Hepatocyte (in vitro differentiated cells): ENCODE measurements around the gene KCNMA1. TPM values are rescaled to one million over a fixed set of nuclear protein-coding genes. Genes with fewer than 3 reads are reported as not detected.

Source experiments
- DNase-seq: peaks from one replicate; pipeline ENCODE4 v3.0.0-alpha.2; 2016; ENCODE audit warnings: low spot score
- H2AFZ ChIP-seq: fragments of 200-600 bp; sonication (generic); 2 replicates; pipeline ENCODE4 v1.6.0; 2016; ENCODE audit warnings: antibody characterized with exemption, mild to moderate bottlenecking
- H3K27ac ChIP-seq: fragments of 200-600 bp; sonication (generic); 2 replicates; pipeline ENCODE4 v1.5.1; 2016; ENCODE audit warnings: mild to moderate bottlenecking
- H3K27me3 ChIP-seq: fragments of 200-600 bp; sonication (generic); 2 replicates; pipeline ENCODE4 v1.6.1; 2016
- H3K36me3 ChIP-seq: fragments of 200-600 bp; sonication (generic); replicated peaks from 2 replicates; pipeline ENCODE4 v1.5.1; 2016; ENCODE audit warnings: low read depth; ENCODE audit not compliant: insufficient read depth
- H3K4me1 ChIP-seq: fragments of 200-600 bp; sonication (generic); 2 replicates; pipeline ENCODE4 v1.5.1; 2016; ENCODE audit warnings: mild to moderate bottlenecking, moderate library complexity; ENCODE audit not compliant: insufficient read depth
- H3K4me2 ChIP-seq: fragments of 200-600 bp; sonication (generic); 2 replicates; pipeline ENCODE4 v1.6.0; 2016
- H3K4me3 ChIP-seq: fragments of 200-600 bp; sonication (generic); 2 replicates; pipeline ENCODE4 v1.5.1; 2016; ENCODE audit warnings: mild to moderate bottlenecking
- H3K79me2 ChIP-seq: fragments of 200-600 bp; sonication (generic); 2 replicates; pipeline ENCODE4 v1.6.0; 2017; ENCODE audit warnings: mild to moderate bottlenecking
- H3K9me2 ChIP-seq: fragments of 200-600 bp; sonication (generic); replicated peaks from 2 replicates; pipeline ENCODE4 v1.6.0; 2017; ENCODE audit warnings: mild to moderate bottlenecking; ENCODE audit not compliant: insufficient read depth
- H3K9me3 ChIP-seq: fragments of 200-600 bp; sonication (generic); 2 replicates; pipeline ENCODE4 v1.5.1; 2016; ENCODE audit warnings: low read depth, mild to moderate bottlenecking
- H4K20me1 ChIP-seq: fragments of 200-600 bp; sonication (generic); 2 replicates; pipeline ENCODE4 v1.6.0; 2016; ENCODE audit warnings: mild to moderate bottlenecking; ENCODE audit not compliant: insufficient read depth, poor library complexity, severe bottlenecking
- EZH2 ChIP-seq: fragments of 200-600 bp; sonication (generic); IDR thresholded peaks from 2 replicates; pipeline ENCODE4 v1.6.1; 2016; ENCODE audit warnings: antibody characterized with exemption, mild to moderate bottlenecking, borderline replicate concordance
- EZH2phosphoT487 ChIP-seq: fragments of 200-600 bp; sonication (generic); IDR thresholded peaks from one replicate; pipeline ENCODE4 v1.6.1; 2018; ENCODE audit warnings: antibody characterized with exemption, mild to moderate bottlenecking, low read depth, moderate library complexity; ENCODE audit not compliant: unreplicated experiment, severe bottlenecking
- WGBS: methylation state at CpG from one replicate; pipeline ENCODE4 v1.1.6; 2016; ENCODE audit warnings: low lambda C conversion rate; ENCODE audit errors: missing lambda C conversion rate; 5-methylcytosine and 5-hydroxymethylcytosine counted together
- polyA plus RNA-seq: library from polyadenylated mRNA; unstranded; fragments of >200 nt; fragmentation: Nextera tagmentation; extraction: Ambion mirVana; gene quantifications from 2 replicates; pipeline ENCODE4 v1.2.1, GENCODE V29; 2016
- total RNA-seq: library from RNA; depleted of rRNA; stranded (reverse); fragments of >200 nt; gene quantifications from 2 replicates; pipeline ENCODE4 v1.2.3, GENCODE V29; 2014
- TF ChIP-seq, protein P1 (sequence below): fragments of 200-600 bp; sonication (generic); IDR thresholded peaks from 2 replicates; pipeline ENCODE4 v1.5.1; 2016; ENCODE audit warnings: antibody characterized with exemption, mild to moderate bottlenecking; ENCODE audit not compliant: poor library complexity

The KCNMA1 gene
- total and polyA plus RNA-seq, 2 experiments from 2014 or later: 42.6 to 73.3 TPM

DNA sequence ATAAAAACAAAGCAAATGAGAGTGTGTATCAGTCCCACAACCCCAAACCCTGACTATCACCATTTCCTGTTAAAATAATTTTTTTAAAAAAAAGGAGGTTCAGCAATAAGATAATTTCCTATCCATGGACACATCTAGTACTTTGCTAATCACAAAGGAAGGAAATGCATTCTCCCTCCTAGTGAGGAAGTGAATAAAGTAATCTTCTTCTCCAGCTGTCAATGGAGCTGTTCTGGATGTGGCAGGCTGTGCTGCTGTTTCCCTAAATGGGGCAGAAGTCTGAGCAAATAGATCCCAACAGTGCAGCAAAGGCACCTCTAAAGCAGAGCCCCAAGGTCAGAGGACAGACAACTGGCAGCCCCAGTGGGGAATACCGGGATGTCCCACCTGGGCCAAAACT is 540.0 kb downstream of the KCNMA1 start:
- Histone ChIP-seq H3K4me2 (no peak overlapping the region), H3K36me3 (no peaks in the 10 kb centered on the region), H3K9me2 (no peaks in the 10 kb centered on the region), H3K4me3 (no peak overlapping the region), H3K79me2 (no peaks in the 10 kb centered on the region), H2AFZ (no peak overlapping the region), H3K4me1 (no peaks in the 10 kb centered on the region), H4K20me1 (no peaks in the 10 kb centered on the region), H3K9me3 (no peaks in the 10 kb centered on the region), H3K27me3 (no peaks in the 10 kb centered on the region), H3K27ac (no peak overlapping the region)
- TF ChIP-seq, protein P1, sequence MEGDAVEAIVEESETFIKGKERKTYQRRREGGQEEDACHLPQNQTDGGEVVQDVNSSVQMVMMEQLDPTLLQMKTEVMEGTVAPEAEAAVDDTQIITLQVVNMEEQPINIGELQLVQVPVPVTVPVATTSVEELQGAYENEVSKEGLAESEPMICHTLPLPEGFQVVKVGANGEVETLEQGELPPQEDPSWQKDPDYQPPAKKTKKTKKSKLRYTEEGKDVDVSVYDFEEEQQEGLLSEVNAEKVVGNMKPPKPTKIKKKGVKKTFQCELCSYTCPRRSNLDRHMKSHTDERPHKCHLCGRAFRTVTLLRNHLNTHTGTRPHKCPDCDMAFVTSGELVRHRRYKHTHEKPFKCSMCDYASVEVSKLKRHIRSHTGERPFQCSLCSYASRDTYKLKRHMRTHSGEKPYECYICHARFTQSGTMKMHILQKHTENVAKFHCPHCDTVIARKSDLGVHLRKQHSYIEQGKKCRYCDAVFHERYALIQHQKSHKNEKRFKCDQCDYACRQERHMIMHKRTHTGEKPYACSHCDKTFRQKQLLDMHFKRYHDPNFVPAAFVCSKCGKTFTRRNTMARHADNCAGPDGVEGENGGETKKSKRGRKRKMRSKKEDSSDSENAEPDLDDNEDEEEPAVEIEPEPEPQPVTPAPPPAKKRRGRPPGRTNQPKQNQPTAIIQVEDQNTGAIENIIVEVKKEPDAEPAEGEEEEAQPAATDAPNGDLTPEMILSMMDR: no peak
- TF ChIP-seq EZH2 (no peak), EZH2phosphoT487 (no peak)
- WGBS: 94% methylated on average over 1 of the region's 1 CpG
- no peak for DNase-seq

GRCh38 chr10:77093126-77093525 is 544.5 kb downstream of the KCNMA1 start:
- peaks cover 3% of the 10 kb centered on the region for H3K27me3 ChIP-seq
- no peak for DNase-seq
- no peak overlapping the region for H3K4me2 ChIP-seq
- no peaks in the 10 kb centered on the region for H3K36me3 ChIP-seq
- no peaks in the 10 kb centered on the region for H3K9me3 ChIP-seq
- H2AFZ ChIP-seq: no peak overlapping the region
- no peak overlapping the region for H3K27ac ChIP-seq
- WGBS: 73% methylated on average over 2 of the region's 2 CpGs
- H3K79me2 ChIP-seq: no peaks in the 10 kb centered on the region
- no peaks in the 10 kb centered on the region for H3K9me2 ChIP-seq
- H3K4me3 ChIP-seq: no peak overlapping the region
- no peaks in the 10 kb centered on the region for H3K4me1 ChIP-seq
- TF ChIP-seq EZH2 (no peak), EZH2phosphoT487 (no peak)
- TF ChIP-seq, protein P1: no peak
- H4K20me1 ChIP-seq: no peaks in the 10 kb centered on the region

DNA sequence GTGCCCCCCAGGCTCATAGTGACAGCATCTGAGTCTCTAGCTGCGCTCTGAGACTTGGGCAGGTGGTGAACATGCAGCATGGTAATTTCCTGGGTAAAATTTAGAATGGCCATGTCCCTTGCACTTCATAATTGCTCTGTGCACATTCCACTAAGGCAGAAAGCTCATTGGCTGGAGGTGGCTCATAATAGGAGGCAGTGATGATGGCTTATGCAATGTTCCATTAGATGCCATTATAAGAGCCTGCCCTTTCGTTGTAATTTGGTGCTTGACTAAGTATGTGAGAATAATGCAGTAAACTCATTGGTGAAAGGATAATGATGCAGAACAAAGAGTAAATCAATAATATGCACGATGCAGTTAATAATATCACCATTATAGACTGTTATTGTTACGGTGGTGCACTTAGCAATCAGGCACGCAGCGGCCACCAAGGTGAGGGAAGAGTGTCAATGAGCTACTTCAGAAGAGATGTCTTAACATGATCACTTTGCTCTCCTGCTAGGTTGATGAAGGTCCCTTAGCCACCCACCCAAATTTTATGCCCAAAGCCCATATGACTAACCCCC is 545.9 kb downstream of the KCNMA1 start:
- Histone ChIP-seq H2AFZ (no peak overlapping the region), H3K27ac (no peak overlapping the region), H3K9me2 (no peaks in the 10 kb centered on the region), H4K20me1 (no peaks in the 10 kb centered on the region), H3K79me2 (no peaks in the 10 kb centered on the region), H3K27me3 (peaks cover 3% of the 10 kb centered on the region), H3K36me3 (no peaks in the 10 kb centered on the region), H3K4me1 (no peaks in the 10 kb centered on the region), H3K9me3 (no peaks in the 10 kb centered on the region), H3K4me2 (no peak overlapping the region), H3K4me3 (no peak overlapping the region)
- no peak for DNase-seq
- WGBS: 93% methylated on average over 6 of the region's 6 CpGs
- TF ChIP-seq EZH2 (no peak), EZH2phosphoT487 (no peak)
- TF ChIP-seq, protein P1: no peak
